ENCODE measurements around the gene LCMT1.

- TF ChIP-seq CTCF (conservative IDR thresholded peaks at IDR 0.05 in 1 of 2, IDR thresholded peaks at IDR 0.05 in 1 of 2; ENCODE audit: low read depth in 1 of 2, low read length in 2 of 2) (no peak), EZH2 (IDR thresholded peaks at IDR 0.05; ENCODE audit: low read length, missing control alignments) (no peak)
Measured at GRCh38 chr16:25118851-25119578, 7.5 kb downstream of the LCMT1 start.
